ENCODE measurements around the gene CAVIN3. TPM values are rescaled to one million over a fixed set of nuclear protein-coding genes. Genes with fewer than 3 reads are reported as not detected.
"Not testable (repeated sequence)": the region's sequence is repeated elsewhere in the genome, so short reads cannot be mapped to it uniquely, and the experiment has no call there.

The CAVIN3 gene
- total RNA-seq, 2 donors from 2014 or later: 84.8 to 86.7 TPM

DNA sequence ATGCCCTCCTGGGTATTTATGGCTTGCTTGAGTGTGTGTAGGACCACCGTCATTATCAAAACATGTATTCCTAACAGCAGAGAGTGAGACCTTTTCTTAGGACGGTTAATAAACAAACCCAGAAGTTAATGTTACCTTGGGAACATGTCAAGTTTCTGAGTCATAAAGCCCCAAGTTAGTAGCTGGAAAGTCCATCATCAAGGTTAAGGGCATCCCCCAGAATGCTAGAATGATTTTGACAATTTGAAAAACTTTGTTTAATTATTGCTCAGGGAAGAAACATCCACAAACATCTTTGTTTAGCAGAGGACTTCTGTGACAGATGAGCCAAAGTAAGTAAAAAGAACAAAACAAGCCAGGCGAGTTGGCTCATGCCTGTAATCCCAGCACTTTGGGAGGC lies 20.0 kb downstream of the CAVIN3 start:
- Histone ChIP-seq H3K27ac (no peak overlapping the region), H3K9me3 (no peaks in the 10 kb centered on the region), H3K4me3 (no peak overlapping the region), H3K27me3 (no peaks in the 10 kb centered on the region), H3K36me3 (no peaks in the 10 kb centered on the region), H3K4me1 (no peaks in the 10 kb centered on the region)
- TF ChIP-seq, protein P1, sequence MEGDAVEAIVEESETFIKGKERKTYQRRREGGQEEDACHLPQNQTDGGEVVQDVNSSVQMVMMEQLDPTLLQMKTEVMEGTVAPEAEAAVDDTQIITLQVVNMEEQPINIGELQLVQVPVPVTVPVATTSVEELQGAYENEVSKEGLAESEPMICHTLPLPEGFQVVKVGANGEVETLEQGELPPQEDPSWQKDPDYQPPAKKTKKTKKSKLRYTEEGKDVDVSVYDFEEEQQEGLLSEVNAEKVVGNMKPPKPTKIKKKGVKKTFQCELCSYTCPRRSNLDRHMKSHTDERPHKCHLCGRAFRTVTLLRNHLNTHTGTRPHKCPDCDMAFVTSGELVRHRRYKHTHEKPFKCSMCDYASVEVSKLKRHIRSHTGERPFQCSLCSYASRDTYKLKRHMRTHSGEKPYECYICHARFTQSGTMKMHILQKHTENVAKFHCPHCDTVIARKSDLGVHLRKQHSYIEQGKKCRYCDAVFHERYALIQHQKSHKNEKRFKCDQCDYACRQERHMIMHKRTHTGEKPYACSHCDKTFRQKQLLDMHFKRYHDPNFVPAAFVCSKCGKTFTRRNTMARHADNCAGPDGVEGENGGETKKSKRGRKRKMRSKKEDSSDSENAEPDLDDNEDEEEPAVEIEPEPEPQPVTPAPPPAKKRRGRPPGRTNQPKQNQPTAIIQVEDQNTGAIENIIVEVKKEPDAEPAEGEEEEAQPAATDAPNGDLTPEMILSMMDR (IDR thresholded peaks at IDR 0.05): no peak
- DNase-seq (ENCODE audit: low spot score): no peak

DNA sequence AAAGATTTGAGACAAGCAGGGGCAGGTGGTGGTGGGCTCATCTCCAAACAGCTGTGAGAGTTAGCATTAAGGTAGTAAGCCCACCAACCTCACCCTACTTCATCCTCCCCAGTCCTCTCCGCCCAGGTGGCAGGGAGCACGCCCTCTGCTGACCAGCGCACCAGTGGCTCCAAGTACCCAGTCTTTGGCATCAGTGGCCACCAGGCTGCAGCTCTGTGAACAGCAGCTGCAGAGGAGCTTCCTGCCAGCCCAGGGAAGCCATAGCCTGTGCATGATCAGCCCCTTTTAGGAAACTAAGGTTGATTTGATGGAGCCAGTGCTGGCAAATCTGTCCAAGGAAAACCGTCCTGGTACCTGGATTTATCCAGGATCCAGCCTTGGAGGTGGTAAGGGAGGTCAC lies 21.7 kb downstream of the CAVIN3 start:
- no peak overlapping the region for H3K4me3 ChIP-seq
- no peaks in the 10 kb centered on the region for H3K9me3 ChIP-seq
- H3K4me1 ChIP-seq: no peaks in the 10 kb centered on the region
- TF ChIP-seq, protein P1 (IDR thresholded peaks at IDR 0.05): peak; percentile 30 to 72
- H3K27ac ChIP-seq: no peak overlapping the region
- no peaks in the 10 kb centered on the region for H3K36me3 ChIP-seq
- DNase-seq (ENCODE audit: low spot score): no peak
- H3K27me3 ChIP-seq: no peaks in the 10 kb centered on the region

DNA sequence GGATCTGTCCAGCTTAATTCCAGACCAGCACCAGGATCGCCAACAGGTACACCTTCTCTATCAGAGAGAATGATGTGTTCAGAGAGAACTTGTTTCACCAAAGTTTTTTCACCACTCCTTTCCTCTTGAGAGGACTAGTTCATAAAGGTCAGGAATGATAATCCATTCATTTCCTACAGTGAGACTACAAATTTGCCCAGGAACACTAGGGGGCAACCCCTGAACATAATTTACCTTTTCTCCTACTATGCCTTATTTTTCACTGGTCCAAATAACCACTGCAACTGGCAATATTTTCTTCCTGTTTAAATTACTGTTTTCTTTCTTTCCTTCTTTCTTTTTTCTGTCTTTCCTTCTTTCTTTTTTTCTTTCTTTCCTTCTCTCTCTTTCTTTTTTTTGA lies 22.5 kb downstream of the CAVIN3 start:
- TF ChIP-seq, protein P1 (IDR thresholded peaks at IDR 0.05): peak in 1 of 2 donors; percentile 47
- H3K27me3 ChIP-seq: no peaks in the 10 kb centered on the region
- no peaks in the 10 kb centered on the region for H3K36me3 ChIP-seq
- H3K4me1 ChIP-seq: no peaks in the 10 kb centered on the region
- H3K9me3 ChIP-seq: no peaks in the 10 kb centered on the region
- no peak overlapping the region for H3K4me3 ChIP-seq
- DNase-seq (ENCODE audit: low spot score): no peak
- H3K27ac ChIP-seq: no peak overlapping the region

DNA sequence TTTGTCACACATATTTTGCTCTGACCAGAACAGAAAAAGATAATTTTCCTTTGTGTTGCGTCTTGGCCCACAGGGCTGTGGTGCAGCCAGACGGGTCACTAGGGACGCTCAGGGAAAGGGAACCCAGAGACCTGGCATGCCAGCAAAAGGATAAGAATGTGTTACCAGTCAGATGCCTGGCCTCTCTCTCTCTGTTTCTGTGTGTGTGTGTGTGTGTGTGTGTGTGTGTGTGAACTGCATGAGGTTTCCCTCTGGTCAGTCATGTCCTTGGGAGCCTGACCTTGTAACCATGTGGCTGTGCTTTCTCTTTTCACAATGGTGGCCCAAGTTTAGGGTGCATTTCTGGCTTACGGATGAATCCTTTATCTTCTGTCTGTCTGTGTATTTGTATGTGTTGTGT lies 35.3 kb downstream of the CAVIN3 start:
- H3K36me3 ChIP-seq: no peaks in the 10 kb centered on the region
- DNase-seq (ENCODE audit: low spot score): no peak
- H3K27ac ChIP-seq: no peak overlapping the region
- H3K4me3 ChIP-seq: no peak overlapping the region
- no peaks in the 10 kb centered on the region for H3K27me3 ChIP-seq
- no peaks in the 10 kb centered on the region for H3K4me1 ChIP-seq
- TF ChIP-seq, protein P1 (IDR thresholded peaks at IDR 0.05): no peak
- no peaks in the 10 kb centered on the region for H3K9me3 ChIP-seq

DNA sequence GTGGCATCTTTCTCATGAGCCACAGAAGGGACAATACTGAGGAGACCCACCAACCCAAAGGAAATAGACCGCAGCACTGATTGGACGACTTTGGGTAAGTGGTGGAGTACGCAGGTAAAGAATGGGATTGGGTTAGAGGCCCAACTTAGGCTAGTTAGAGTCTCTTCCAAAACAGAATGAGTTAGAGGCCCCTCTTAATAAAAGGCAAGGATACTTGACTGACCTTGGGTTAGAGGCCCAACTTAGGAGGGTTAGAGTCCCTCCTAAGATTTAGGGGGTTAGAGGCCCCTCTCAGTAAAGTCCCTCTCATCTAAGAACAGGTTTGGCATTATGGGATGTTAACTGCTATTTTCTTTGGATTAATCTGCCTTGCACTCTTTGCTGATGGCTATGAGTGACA lies 36.1 kb downstream of the CAVIN3 start:
- Histone ChIP-seq H3K27me3 (no peaks in the 10 kb centered on the region), H3K9me3 (no peaks in the 10 kb centered on the region), H3K4me1 (no peaks in the 10 kb centered on the region), H3K27ac (no peak overlapping the region), H3K4me3 (no peak overlapping the region), H3K36me3 (no peaks in the 10 kb centered on the region)
- DNase-seq (ENCODE audit: low spot score): no peak
- TF ChIP-seq, protein P1 (IDR thresholded peaks at IDR 0.05): no peak

DNA sequence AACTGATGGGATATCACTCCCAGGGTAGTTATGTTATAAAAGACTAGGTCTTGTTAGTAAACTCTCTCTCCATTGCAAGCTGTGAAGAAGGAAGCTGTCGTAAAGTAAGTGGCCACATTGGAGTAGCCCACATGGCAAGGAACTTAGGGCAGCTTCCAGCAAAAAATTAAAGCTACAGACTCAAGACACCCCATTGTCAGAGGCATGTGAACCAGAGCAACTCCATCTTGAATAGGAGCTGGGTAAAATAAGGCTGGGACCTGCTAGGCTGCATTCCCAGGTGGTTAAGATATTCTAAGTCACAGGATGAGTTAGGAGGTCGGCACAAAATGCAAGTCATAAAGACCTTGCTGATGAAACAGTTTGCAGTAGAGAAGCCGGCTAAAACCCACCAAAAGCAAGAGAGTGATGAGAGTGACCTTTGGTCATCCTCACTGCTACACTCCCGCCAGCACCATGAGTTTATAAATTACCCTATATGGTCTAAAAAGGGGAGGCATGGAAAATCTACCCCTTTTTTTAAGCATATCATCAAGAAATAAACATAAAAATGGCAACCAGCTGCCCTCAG lies 36.8 kb downstream of the CAVIN3 start:
- no peaks in the 10 kb centered on the region for H3K4me1 ChIP-seq
- TF ChIP-seq, protein P1 (IDR thresholded peaks at IDR 0.05): no peak
- H3K27me3 ChIP-seq: no peaks in the 10 kb centered on the region
- no peaks in the 10 kb centered on the region for H3K9me3 ChIP-seq
- no peaks in the 10 kb centered on the region for H3K36me3 ChIP-seq
- no peak for DNase-seq (ENCODE audit: low spot score)
- no peak overlapping the region for H3K27ac ChIP-seq
- H3K4me3 ChIP-seq: no peak overlapping the region

DNA sequence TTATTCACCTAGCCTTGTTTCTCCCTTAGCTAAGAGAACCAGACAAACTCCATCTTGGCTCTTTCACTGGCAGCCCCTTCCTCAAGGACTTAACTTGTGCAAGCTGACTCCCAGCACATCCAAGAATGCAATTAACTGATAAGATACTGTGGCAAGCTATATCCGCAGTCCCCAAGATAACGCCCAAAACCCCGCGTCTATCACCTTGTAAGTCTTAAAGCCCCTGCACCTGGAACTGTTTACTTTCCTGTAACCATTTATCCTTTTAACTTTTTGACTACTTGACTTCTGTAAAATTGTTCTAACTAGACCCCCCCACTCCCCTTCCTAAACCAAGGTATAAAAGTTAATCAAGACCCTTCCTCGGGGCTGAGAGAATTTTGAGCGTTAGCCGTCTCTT lies 39.5 kb downstream of the CAVIN3 start:
- not testable (repeated sequence) for DNase-seq (ENCODE audit: low spot score); H3K4me1 ChIP-seq; H3K36me3 ChIP-seq

More for the DNA sequence above, 39.5 kb downstream of the CAVIN3 start:
- H3K27me3 ChIP-seq, H3K9me3 ChIP-seq, H3K27ac ChIP-seq, H3K4me3 ChIP-seq: not testable (repeated sequence)
